ENCODE measurements around the gene BMPER.

DNA sequence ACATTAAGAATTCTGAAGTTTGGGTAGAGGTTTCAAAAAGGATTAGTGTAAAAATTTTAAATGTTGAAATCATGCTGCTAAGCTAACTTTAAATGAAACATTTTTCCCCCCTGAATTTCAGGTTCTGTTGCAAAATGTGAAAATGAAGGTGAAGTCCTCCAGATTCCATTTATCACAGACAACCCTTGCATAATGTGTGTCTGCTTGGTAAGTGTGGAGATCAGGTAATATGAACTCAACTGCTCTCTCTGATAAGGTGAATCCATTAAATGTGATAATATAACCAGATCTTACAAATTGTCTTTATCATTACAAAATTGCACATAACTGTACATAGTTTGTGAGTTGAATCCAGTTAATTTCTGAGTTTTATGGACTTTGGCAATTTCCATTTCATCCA lies 1.4 kb downstream of the BMPER start:
- TF ChIP-seq, protein P1, sequence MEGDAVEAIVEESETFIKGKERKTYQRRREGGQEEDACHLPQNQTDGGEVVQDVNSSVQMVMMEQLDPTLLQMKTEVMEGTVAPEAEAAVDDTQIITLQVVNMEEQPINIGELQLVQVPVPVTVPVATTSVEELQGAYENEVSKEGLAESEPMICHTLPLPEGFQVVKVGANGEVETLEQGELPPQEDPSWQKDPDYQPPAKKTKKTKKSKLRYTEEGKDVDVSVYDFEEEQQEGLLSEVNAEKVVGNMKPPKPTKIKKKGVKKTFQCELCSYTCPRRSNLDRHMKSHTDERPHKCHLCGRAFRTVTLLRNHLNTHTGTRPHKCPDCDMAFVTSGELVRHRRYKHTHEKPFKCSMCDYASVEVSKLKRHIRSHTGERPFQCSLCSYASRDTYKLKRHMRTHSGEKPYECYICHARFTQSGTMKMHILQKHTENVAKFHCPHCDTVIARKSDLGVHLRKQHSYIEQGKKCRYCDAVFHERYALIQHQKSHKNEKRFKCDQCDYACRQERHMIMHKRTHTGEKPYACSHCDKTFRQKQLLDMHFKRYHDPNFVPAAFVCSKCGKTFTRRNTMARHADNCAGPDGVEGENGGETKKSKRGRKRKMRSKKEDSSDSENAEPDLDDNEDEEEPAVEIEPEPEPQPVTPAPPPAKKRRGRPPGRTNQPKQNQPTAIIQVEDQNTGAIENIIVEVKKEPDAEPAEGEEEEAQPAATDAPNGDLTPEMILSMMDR (IDR thresholded peaks at IDR 0.05), result no peak
- no peak for TF ChIP-seq POLR2A (IDR thresholded peaks at IDR 0.05)

Measured in upper lobe of left lung (tissue), 4 donors.